ENCODE data around the gene IPPK.

DNA sequence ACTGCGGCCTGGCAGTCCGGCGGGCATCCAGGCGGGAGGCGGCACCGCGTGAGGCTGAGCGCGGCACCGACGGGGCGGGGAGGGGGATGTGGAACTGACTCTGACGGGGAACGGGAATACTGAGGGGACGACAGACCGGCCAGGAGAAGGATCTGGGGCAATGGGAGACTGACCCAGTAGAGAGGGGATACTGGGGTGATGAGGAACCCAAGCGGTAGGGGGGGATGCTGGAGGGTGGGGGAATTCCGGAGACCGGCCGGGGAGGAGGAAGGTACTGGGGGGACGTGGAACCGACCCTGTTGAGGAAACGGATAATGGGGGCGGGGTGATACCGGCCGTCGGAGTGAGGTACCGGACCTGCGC lies 423 bp downstream of the IPPK start:
- no peak for TF ChIP-seq EP300 (IDR thresholded peaks at IDR 0.05)
- TF ChIP-seq, protein P1, sequence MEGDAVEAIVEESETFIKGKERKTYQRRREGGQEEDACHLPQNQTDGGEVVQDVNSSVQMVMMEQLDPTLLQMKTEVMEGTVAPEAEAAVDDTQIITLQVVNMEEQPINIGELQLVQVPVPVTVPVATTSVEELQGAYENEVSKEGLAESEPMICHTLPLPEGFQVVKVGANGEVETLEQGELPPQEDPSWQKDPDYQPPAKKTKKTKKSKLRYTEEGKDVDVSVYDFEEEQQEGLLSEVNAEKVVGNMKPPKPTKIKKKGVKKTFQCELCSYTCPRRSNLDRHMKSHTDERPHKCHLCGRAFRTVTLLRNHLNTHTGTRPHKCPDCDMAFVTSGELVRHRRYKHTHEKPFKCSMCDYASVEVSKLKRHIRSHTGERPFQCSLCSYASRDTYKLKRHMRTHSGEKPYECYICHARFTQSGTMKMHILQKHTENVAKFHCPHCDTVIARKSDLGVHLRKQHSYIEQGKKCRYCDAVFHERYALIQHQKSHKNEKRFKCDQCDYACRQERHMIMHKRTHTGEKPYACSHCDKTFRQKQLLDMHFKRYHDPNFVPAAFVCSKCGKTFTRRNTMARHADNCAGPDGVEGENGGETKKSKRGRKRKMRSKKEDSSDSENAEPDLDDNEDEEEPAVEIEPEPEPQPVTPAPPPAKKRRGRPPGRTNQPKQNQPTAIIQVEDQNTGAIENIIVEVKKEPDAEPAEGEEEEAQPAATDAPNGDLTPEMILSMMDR (IDR thresholded peaks at IDR 0.05): no peak
- no peak for TF ChIP-seq POLR2A (IDR thresholded peaks at IDR 0.05)
- TF ChIP-seq POLR2AphosphoS5 (IDR thresholded peaks at IDR 0.05): no peak

All from gastroesophageal sphincter (tissue), 3 donors.